A673 (cell line): ENCODE data around the gene ZBP1. TPM values are rescaled to one million over a fixed set of nuclear protein-coding genes. Genes with fewer than 3 reads are reported as not detected.

ENCODE experiments used
- BruUV-seq: library from RNA; stranded (reverse); fragments of 400-500 nt; replicated peaks from 2 replicates; lab custom pipeline; 2021; lab: Mats Ljungman, UMichigan
- CTCF ChIA-PET: fragments of 300-600 bp; sonication (Branson Sonifier 250); formaldehyde crosslinking; loops from one replicate; lab custom pipeline; 2022; ENCODE audit warnings: antibody characterized with exemption; lab: Charles Lee
- POLR2A ChIA-PET: fragments of 300-600 bp; sonication (Branson Sonifier 250); formaldehyde crosslinking; loops from one replicate; lab custom pipeline; 2022; ENCODE audit warnings: antibody characterized with exemption; ENCODE audit not compliant: low non-redundant PET; lab: Charles Lee
- DNase-seq: peaks from one replicate; pipeline ENCODE4 v3.0.0-alpha.2; 2015; ENCODE audit warnings: low spot score
- H3K27ac ChIP-seq: fragments of 200-600 bp; sonication (generic); 2 replicates; pipeline ENCODE4 v1.5.1; 2016; ENCODE audit warnings: mixed run types, low read depth, mild to moderate bottlenecking, mixed read lengths, antibody characterized with exemption, low read length; ENCODE audit not compliant: poor library complexity, severe bottlenecking
- H3K27me3 ChIP-seq: fragments of 200-600 bp; sonication (generic); replicated peaks from 2 replicates; pipeline ENCODE4 v1.6.1; 2017; ENCODE audit warnings: mixed run types, low read depth, mild to moderate bottlenecking, mixed read lengths, antibody characterized with exemption, low read length; ENCODE audit not compliant: insufficient read depth, poor library complexity
- H3K36me3 ChIP-seq: fragments of 200-600 bp; sonication (generic); 2 replicates; pipeline ENCODE4 v1.6.1; 2016; ENCODE audit warnings: mixed run types, mild to moderate bottlenecking, mixed read lengths, antibody characterized with exemption, low read length; ENCODE audit not compliant: insufficient read depth, poor library complexity, severe bottlenecking
- H3K4me1 ChIP-seq: fragments of 200-600 bp; sonication (generic); 2 replicates; pipeline ENCODE4 v1.6.1; 2017; ENCODE audit warnings: mixed run types, mild to moderate bottlenecking, mixed read lengths, antibody characterized with exemption, low read length; ENCODE audit not compliant: insufficient read depth, poor library complexity, severe bottlenecking
- H3K4me3 ChIP-seq: fragments of 200-600 bp; sonication (generic); 2 replicates; pipeline ENCODE4 v1.5.1; 2016; ENCODE audit warnings: low read depth, mixed run types, mild to moderate bottlenecking, mixed read lengths, low read length; ENCODE audit not compliant: poor library complexity, severe bottlenecking
- H3K9me3 ChIP-seq: fragments of 200-600 bp; sonication (generic); 2 replicates; pipeline ENCODE4 v1.6.1; 2016; ENCODE audit warnings: mixed run types, low read depth, mild to moderate bottlenecking, mixed read lengths, antibody characterized with exemption, low read length; ENCODE audit not compliant: poor library complexity, severe bottlenecking
- EZH2 ChIP-seq: fragments of 200-600 bp; sonication (generic); IDR thresholded peaks from 2 replicates; pipeline ENCODE4 v1.6.1; 2017; ENCODE audit warnings: borderline replicate concordance, low read depth, mild to moderate bottlenecking, mixed read lengths, antibody characterized with exemption, low read length; ENCODE audit not compliant: poor library complexity, severe bottlenecking
- intact Hi-C: fragments of 100-400 bp; cut with micrococcal nuclease; formaldehyde crosslinking; loops from one replicate; pipeline ENCODE4 v1.10.0; 2022; ENCODE audit not compliant: unreplicated experiment
- total RNA-seq: library from RNA; stranded (reverse); gene quantifications from 2 replicates; pipeline ENCODE4 v1.2.3, GENCODE V29; 2021
- TF ChIP-seq, protein P1 (sequence below): fragments of 300-800, 200-600 bp; sonication (generic); conservative IDR thresholded peaks from 2 replicates; pipeline ENCODE4 v1.5.1; 2017; ENCODE audit warnings: low read depth, mild to moderate bottlenecking, antibody characterized with exemption, low read length, moderate library complexity, mixed read lengths

The ZBP1 gene
- total RNA-seq, 1 experiment from 2014 or later: not detected

DNA sequence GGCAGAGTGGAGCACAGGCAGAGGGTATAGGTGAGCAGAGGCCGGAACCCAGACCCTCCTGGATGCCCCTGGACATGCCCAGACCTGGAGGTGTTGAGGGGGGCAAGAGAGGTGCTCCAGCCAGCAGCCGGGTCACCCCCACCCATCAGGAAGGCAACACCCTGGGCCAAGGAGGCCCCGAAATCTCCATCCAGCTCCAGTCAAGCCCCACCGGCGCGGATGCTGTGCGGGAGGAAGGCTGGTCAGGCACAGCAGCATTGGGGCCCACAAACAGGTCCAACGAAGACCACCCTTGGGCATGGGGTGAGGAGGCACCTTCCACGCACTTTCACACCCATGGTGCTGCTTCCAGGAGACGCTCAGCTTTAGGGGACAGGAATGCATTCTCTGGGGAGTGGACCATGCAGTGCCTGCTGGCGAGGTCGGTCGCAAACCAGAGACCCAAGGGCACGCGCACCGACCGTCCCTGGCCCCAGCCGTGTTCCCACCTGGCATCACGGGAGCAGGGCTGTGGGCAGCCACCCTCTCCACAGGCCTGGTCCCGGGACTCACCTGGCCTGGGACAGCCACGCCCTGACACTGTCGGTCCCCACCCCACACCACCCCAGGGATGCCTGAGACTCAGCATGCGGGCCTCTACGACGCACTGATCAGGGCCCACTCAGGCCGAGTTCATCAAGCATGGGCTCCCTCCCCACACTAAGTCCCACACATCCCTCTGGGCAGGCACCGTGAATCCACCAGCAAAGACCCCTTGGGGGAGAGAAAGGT is 43.6 kb upstream of the ZBP1 start:
- Histone ChIP-seq H3K27ac (no peak overlapping the region), H3K27me3 (no peaks in the 10 kb centered on the region), H3K9me3 (no peaks in the 10 kb centered on the region), H3K4me1 (peaks cover 7% of the 10 kb centered on the region), H3K4me3 (no peak overlapping the region), H3K36me3 (no peaks in the 10 kb centered on the region)
- DNase-seq: no peak
- intact Hi-C loops: no loop called here
- no TSS peak for BruUV-seq
- POLR2A ChIA-PET: no interaction called here
- CTCF ChIA-PET: no interaction called here
- TF ChIP-seq EZH2: no peak
- TF ChIP-seq, protein P1, sequence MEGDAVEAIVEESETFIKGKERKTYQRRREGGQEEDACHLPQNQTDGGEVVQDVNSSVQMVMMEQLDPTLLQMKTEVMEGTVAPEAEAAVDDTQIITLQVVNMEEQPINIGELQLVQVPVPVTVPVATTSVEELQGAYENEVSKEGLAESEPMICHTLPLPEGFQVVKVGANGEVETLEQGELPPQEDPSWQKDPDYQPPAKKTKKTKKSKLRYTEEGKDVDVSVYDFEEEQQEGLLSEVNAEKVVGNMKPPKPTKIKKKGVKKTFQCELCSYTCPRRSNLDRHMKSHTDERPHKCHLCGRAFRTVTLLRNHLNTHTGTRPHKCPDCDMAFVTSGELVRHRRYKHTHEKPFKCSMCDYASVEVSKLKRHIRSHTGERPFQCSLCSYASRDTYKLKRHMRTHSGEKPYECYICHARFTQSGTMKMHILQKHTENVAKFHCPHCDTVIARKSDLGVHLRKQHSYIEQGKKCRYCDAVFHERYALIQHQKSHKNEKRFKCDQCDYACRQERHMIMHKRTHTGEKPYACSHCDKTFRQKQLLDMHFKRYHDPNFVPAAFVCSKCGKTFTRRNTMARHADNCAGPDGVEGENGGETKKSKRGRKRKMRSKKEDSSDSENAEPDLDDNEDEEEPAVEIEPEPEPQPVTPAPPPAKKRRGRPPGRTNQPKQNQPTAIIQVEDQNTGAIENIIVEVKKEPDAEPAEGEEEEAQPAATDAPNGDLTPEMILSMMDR: no peak

DNA sequence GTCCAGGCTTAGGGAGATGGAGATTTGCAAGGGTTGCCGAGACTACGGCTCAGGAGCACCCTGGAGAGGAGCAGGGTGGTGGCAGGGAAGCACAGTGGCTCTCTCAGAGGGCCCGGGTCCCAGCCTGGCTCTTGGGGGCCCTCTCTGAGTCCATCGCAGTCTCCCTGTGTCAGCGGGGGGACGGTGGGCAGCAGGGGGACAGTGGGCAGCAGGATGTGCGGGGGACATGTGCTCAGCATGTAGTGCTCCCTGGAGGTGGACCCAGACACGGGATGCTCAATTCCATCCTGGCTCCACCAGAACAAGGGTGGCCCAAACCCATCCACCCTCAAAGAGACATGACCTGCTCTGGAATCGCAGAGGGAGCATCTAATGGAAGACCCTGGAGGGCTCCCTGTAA is 43.0 kb upstream of the ZBP1 start:
- intact Hi-C loops: no loop called here
- BruUV-seq: no TSS peak
- CTCF ChIA-PET: no interaction called here
- Histone ChIP-seq H3K27ac (no peak overlapping the region), H3K4me1 (peaks cover 7% of the 10 kb centered on the region), H3K36me3 (no peaks in the 10 kb centered on the region), H3K9me3 (no peaks in the 10 kb centered on the region), H3K27me3 (no peaks in the 10 kb centered on the region), H3K4me3 (no peak overlapping the region)
- DNase-seq: no peak
- TF ChIP-seq, protein P1: no peak
- no peak for TF ChIP-seq EZH2
- POLR2A ChIA-PET: no interaction called here

DNA sequence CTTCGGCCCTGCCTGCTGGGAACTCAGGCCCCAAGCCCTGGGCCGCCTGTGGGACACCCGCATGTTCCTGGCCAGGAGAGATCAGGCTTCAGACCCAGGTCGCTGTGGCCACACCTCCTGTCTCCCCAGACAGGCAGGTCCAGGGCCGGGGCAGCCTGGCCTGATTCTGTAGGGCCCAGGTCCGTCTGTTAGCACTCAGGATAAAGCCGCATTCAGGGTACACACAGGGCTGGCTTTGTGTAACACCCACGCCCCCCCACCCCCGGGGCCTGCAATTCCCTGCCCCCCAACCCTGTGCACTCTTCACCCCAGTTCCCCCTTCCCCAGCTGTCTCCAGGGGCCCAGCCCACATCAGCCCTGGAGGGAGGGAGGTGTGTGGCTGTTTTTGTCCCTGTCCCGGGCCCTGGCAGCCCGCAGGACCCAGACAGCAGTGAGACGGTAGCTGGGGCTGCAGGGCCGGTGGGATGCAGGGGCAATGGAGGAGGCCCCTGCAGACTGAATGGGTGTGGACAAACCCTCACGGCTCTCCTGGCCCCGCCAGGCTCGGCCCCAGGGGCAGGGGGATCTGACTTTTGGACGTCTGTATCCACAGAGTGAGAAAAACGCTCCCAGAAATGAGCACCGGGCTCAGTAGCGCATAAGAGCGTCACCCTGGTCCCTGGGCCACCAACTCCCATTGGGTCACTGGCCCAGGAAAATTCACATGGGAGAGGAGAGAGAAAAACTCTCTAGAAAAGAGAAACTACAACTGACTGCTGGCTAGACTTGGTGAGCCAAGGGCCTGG is 42.4 kb upstream of the ZBP1 start:
- no TSS peak for BruUV-seq
- H3K27me3 ChIP-seq: no peaks in the 10 kb centered on the region
- H3K27ac ChIP-seq: no peak overlapping the region
- no peak for DNase-seq
- H3K9me3 ChIP-seq: no peaks in the 10 kb centered on the region
- no peak overlapping the region for H3K4me3 ChIP-seq
- H3K36me3 ChIP-seq: no peaks in the 10 kb centered on the region
- CTCF ChIA-PET: no interaction called here
- POLR2A ChIA-PET: no interaction called here
- no peak for TF ChIP-seq EZH2
- TF ChIP-seq, protein P1: no peak
- H3K4me1 ChIP-seq: peaks cover 7% of the 10 kb centered on the region
- intact Hi-C loops: no loop called here
